ENCODE data around the gene RPL13. TPM values are rescaled to one million over a fixed set of nuclear protein-coding genes. Genes with fewer than 3 reads are reported as not detected.

RPL13 gene
- 882 TPM for total RNA-seq
- long read RNA-seq, full-length matches to known transcripts, result 509 of 526 reads
- long read RNA-seq, partial matches to known transcripts, result 9 of 526 reads
- long read RNA-seq, other reads (novel, unspliced or antisense), result 8 of 526 reads

DNA sequence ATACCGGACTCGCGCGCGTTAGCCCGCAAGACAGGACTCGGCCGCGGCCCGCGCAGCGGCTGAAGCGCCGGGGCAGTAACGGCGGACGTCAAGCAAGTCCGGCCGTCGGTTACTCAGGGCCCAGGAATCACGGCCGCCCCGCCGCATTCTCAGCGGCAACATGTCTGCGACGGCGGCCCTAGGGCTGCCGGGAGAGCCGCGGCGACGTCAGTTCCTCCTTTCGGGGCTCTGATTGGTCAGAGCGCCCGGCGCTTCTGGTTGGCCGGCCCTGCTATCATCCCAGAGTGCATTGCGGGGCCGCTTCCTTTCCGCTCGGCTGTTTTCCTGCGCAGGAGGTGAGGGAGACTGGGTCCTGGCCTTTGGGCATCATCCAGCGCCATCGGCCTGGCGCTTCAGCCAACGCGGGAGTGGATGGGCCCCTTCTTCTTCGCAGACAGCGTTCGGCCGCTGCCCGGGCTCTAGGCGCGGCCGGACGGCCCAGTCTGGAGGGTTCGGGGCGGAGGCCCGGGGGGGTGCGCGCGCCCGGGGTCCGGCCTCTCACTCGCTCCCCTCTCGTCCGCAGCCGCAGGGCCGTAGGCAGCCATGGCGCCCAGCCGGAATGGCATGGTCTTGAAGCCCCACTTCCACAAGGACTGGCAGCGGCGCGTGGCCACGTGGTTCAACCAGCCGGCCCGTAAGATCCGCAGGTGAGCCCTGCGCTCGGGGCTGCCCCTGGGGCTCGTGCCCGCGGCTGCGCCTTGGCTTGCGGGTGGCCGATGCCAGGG is at the start of gene RPL13:
RPL13 (plus strand) TSS at position 305 of the 764 bp plus-strand sequence; CDS start at position 583, 278 bp downstream.
- intact Hi-C loops (cut with DNase I), result no loop called here
- peak; percentile 98 for DNase-seq (ENCODE audit: low spot score)

DNA sequence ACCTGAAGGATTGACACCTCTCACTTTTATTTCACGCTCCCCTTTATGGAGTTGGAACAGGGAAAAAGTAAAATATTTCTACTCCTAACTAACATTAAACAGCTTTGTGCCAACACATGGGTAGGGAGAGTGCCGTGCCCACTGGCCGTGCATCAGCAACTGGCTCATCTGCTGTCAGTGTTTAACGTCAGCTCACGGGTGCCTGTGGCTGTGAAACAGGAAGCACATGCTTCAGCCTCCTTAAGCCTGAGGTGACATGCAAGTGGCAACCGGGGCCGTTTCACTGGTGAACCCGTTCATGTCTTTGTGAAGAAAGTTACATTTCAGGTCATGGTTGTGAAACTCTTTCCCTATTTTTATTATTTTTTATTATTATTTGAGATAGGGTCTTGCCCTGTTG is 49.1 kb upstream of the RPL13 start:
- no peak for DNase-seq (ENCODE audit: low spot score)
- intact Hi-C loops (cut with DNase I), result no loop called here

GRCh38 chr16:89512453-89512852 is 48.0 kb upstream of the RPL13 start:
- intact Hi-C loops (cut with DNase I), result no loop called here
- DNase-seq (ENCODE audit: low spot score), result no peak

DNA sequence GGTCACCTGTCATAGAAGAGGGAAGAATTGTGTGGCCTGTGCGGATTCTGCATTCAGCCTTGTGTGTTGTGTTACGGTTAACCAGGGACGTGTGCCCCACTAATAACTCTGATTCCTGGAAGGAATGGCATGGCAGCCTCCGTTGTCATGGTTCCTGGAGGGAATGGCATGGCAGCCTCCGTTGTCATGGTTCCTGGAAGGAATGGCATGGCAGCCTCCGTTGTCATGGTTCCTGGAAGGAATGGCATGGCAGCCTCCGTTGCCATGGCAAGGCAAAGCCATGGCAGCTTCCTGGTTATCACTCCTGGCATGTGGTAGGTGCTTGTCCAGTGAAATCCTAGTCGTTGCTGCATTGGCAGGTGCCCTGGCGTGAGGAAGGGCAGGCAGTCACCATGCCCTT is 43.4 kb upstream of the RPL13 start:
- intact Hi-C loops (cut with DNase I), result no loop called here
- DNase-seq (ENCODE audit: low spot score), result no peak

DNA sequence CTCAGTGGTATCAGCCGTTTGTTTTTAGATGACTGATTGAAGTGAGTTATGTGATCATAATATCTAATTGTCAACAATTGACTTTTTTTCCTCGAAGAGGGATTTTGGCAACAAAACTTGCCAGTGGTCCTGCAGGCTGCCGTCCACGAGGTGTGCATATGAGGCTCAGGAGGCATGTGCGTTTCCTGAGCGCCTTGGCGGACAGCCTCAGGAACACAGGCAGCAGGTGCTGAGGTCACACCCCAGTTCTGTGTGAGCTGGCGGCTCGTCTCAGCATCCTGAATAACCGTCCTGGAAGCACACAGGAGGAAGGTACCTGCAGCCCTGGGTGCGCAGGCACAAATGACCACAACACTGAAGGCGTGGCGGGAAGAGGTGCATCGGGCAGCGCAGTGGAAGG is 40.6 kb upstream of the RPL13 start:
- no peak for DNase-seq (ENCODE audit: low spot score)
- intact Hi-C loops (cut with DNase I), result no loop called here

- intact Hi-C loops (cut with DNase I), result no loop called here
- DNase-seq (ENCODE audit: low spot score), result no peak
Observed at GRCh38 chr16:89522287-89522686, 38.2 kb upstream of the RPL13 start.

DNA sequence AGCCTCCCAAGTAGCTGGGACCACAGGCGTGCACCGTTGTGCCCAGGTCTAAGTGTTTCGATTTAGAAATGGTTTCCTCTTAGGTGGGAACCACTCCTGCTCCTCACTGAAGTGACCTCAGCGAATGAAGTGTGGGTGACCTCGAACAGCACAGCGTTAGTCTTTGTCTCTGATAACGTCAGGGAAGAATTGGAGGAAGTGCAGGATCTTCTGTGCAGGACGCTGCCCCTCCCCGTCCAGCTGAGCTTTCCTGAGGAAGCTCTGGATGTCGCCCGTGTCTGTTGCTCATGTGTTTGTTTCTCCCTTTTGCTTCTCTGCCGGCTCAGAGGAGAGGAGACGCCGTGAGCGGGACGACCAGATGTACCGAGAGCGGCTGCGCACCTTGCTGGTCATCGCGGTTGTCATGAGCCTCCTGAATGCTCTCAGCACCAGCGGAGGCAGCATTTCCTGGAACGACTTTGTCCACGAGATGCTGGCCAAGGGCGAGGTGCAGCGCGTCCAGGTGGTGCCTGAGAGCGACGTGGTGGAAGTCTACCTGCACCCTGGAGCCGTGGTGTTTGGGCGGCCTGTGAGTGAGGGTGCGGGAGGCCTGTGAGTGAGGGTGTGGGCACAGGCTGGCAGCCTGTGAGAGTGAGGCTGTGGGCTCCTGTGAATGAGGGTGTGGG is 36.7 kb upstream of the RPL13 start:
- intact Hi-C loops (cut with DNase I), result no loop called here
- no peak for DNase-seq (ENCODE audit: low spot score)

- intact Hi-C loops (cut with DNase I), result no loop called here
- DNase-seq (ENCODE audit: low spot score), result no peak
Observed at GRCh38 chr16:89525146-89525913, 35.2 kb upstream of the RPL13 start.

DNA sequence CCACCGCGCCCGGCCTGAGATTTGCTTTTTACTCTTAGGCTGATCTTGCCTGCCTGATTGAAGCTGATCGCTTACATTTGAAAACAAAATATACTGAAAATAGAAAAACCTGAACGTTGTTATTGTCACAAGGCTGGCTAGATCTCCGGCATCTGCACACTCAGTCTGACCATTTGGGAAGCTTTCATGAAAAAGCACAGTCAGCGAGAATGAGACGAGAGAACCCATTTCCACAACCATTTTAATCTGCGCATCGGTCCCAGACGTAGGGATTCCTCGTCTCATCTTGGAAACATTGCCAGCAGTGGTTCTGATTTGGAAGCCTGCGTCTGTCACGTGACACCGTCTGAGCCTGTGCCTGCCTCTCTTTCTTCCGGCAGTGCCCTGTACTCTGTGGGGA is 31.4 kb upstream of the RPL13 start:
- intact Hi-C loops (cut with DNase I), result no loop called here
- no peak for DNase-seq (ENCODE audit: low spot score)

GRCh38 chr16:89530401-89531381 is 29.8 kb upstream of the RPL13 start:
- DNase-seq (ENCODE audit: low spot score), result no peak
- intact Hi-C loops (cut with DNase I), result no loop called here

- no peak for DNase-seq (ENCODE audit: low spot score)
- intact Hi-C loops (cut with DNase I), result no loop called here
Observed at GRCh38 chr16:89531821-89532526, 28.5 kb upstream of the RPL13 start.

DNA sequence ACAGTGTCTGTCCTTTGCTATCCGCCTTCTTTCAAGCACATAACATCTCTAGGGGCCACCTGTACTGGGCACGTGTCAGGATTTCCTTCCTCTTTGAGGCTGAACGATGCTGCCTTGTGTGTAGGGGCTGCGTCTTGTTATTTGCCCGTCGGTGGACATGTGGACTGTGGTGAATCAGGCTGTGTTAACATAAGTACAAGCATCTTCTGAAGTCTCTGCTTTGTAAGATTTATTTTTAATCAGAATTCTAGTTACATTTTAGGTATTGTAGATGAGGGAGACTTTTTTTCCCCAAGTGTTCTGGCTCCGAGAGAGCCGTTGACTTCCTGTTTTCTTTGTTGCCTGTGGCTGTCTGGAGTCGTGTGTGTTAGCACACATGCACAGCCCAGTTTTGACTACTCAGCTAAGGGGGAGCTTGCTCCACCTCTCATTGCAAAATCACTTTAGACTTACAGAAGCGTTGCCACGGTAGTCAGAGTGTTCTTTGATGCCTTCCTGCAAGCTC is 26.2 kb upstream of the RPL13 start:
- DNase-seq (ENCODE audit: low spot score), result no peak
- intact Hi-C loops (cut with DNase I), result no loop called here

DNA sequence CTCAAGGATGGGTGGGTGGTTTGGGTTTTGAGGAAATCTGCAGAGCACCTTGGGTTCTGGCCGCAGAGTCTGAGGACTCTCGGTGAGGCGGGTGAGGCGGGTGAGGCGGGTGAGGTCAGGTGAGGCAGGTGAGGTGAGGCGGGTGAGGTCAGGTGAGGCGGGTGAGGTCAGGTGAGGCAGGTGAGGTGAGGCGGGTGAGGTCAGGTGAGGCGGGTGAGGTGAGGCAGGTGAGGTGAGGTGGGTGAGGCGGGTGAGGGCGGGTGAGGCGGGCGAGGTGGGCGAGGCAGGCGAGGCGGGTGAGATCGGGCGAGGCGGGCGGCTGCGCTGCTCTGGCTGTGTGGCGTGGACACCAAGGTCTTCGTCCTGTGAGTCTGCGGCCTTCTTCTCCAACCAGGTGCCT is 24.1 kb upstream of the RPL13 start:
- intact Hi-C loops (cut with DNase I), result no loop called here
- no peak for DNase-seq (ENCODE audit: low spot score)

DNA sequence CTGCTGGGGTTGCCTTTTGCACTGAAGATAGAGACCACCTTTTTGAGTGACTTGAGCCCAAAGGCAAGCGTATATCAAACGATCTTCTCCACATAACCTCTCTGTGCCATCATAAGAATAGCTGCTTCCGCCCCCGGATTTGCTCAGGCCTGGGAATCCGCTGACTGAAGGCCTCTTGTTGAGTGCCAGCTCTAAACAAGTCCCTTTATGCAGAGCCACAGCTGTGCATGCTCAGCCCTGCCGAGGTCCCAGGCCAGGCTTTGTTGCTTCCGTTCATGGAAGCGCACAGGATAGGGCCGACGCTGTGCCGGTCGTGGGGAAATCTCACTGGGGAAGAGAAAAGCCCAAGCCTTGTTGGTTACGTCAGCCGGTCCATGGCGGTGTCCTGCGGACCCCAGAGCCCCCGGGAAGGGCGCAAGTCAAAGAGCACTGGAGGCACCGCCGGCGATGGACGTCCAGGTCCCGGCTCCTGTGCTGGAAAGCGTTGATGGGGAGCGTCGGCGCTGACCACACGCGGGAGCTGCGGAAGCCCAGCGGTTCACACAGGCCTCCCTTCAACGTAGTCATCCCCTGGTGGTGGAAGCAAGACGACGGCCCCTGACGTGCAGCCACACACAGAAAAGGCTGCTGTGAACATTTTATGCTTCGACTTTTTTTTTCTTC is 23.5 kb upstream of the RPL13 start:
- intact Hi-C loops (cut with DNase I), result no loop called here
- DNase-seq (ENCODE audit: low spot score), result no peak

- intact Hi-C loops (cut with DNase I), result no loop called here
- no peak for DNase-seq (ENCODE audit: low spot score)
Observed at GRCh38 chr16:89537549-89537925, 22.9 kb upstream of the RPL13 start.

DNA sequence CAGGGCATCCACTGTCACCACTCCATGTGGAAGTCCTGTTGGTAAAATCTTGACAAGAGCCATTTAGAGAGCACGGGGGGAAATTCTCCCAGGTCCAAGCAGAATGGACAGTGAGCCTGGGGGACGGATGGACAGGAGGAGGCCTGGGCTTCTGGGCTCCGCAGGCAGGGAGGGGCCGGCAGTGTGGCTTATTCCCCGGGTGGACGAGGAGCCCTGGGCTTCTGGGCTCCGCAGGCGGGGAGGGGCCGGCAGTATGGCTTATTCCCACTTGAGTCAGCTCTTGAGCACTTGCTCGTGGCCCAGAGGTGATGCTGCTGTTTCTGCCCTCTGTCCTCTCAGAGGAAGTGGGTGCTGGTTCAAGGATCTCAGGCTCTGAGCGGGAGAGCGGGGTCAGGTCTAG is 22.2 kb upstream of the RPL13 start:
- intact Hi-C loops (cut with DNase I), result no loop called here
- no peak for DNase-seq (ENCODE audit: low spot score)

DNA sequence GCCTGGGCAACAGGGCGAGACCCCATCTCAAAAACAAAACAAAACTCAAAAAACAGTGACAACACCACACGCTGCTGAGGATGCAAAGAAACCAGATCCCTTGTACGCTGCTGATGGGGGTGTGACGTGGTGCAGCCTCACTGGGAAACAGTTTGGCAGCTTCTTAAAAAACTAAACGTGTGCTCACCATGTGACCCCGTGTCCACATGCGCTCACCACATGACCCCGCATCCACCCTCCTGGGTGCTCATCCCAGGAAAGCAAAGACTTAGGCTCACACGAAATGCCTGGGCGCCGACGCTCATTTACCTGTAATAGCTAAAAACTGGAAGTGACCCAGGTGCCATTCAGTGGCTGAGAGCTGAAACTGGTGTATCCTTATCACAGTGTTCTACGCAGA is 19.9 kb upstream of the RPL13 start:
- no peak for DNase-seq (ENCODE audit: low spot score)
- intact Hi-C loops (cut with DNase I), result no loop called here

- no peak for DNase-seq (ENCODE audit: low spot score)
- intact Hi-C loops (cut with DNase I), result no loop called here
Observed at GRCh38 chr16:89541792-89542191, 18.7 kb upstream of the RPL13 start.
